GM21717 (cell line): ENCODE data around the gene PPBP.
"Not testable (repeated sequence)": the region's sequence is repeated elsewhere in the genome, so short reads cannot be mapped to it uniquely, and the experiment has no call there.

Source experiments
- ATAC-seq: cut with Tn5 transposase; IDR thresholded peaks from one replicate; pipeline ENCODE4 v1.9.1; 2021; ENCODE audit warnings: mild to moderate bottlenecking, moderate library complexity; ENCODE audit not compliant: unreplicated experiment

Gene PPBP

DNA sequence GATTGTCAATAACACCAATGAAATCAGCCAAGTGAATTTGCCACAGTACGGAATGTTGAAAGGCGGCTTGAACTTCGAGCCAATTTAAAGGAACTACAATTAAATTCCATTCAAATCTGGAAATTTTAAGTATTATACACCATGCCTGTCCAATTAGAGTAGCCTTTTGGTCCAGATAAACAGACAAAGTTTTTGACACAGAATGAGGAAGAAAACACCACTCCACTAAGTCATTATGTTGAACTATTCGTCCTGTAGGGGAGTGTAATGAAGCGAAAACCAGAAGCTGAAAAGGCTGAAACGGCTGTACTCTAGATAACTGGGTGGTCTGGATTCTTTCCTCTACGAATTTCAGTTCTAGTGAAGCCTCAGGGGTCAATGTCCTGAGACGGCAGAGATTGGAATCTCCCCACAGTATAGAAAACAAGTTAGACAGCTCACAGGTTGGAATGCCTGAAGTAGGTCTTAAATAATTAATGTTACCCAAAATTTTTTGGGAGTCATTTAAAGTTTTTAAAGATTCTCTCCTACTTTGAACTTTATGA is 37.5 kb downstream of the PPBP start:
- ATAC-seq, result not testable (repeated sequence)

DNA sequence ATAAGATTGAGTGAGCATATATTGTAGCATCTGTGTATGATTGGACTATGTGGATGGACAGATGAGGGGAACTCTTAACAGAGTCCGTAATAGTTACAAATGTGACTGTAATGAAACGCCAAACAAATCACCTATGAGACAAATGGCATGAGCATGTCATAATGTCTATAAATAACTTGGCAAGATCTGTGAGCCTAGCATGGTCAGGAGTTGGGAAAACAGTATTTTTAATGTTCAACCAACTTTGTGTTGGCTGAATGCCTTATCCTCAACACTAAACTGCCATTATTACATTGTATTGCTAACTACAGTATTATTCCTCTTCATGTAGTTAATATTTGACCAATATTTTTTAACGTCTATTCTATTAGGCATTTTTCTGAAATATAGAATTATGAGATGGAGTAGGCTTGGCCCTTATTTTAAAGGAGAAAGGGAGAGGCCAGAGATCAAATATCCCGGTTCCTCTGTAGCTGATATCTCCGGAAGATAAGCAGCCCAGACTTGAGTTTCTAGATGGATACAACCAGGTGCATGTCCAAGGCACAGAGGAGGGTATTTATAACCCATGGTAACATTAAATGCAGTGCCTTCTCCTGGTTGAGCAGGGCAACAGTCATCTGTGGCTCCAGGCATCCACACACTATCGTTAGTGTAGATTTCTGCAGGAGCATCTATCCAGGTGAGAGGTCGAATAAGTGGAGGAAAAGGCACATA is 38.8 kb downstream of the PPBP start:
- no peak for ATAC-seq

DNA sequence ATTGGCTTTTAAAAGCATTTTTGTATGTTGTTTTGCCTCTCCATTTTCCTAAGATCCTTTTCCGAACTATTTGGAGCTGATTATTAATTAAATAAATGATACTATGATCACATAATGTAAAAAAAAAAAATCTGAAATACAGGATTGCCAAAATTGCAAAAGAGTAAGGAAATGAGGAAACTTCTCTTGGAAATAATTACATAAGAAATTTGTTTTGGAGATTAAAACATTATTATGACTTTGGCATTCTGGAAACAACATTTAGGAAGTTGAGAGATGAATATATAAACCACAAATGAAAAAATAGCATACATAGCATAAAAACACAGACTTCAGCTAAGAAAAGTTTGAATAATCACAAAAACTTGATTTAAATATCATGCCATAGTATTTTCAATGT is 39.7 kb downstream of the PPBP start:
- ATAC-seq, result no peak

DNA sequence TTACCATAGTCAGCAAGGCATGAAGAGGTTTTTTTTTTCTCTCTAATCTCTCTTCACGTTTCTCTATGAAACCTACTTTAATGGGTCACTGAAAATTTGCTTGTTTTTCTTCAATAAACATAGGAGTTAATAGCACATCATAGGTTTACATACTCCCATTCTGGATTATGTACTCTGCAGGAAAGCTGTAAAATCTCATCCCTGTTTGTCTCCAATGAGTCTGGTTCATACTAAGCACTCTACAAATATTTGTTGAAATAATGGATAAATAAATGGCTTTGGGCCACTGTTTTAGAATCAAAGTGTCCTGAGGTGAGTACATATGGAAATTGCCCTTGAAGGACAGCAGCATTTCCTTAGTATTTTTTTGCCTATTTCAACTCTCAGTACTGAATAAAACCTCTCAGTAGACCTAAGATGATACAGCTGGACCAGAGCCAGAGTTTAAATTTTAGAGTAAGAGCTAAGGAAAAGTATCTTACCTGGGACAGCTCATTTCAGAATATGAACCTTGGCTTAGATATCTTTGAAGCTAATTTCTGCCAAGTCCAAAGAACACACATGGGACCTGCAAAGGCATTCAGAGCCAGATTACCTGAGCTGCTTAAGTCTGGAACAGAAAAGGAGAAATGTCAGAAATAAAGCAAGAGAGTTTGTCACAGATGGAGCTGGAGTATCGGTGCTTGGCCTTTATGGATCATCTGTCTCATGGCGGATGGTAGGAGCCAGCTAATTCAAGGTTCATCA is 40.6 kb downstream of the PPBP start:
- no peak for ATAC-seq

DNA sequence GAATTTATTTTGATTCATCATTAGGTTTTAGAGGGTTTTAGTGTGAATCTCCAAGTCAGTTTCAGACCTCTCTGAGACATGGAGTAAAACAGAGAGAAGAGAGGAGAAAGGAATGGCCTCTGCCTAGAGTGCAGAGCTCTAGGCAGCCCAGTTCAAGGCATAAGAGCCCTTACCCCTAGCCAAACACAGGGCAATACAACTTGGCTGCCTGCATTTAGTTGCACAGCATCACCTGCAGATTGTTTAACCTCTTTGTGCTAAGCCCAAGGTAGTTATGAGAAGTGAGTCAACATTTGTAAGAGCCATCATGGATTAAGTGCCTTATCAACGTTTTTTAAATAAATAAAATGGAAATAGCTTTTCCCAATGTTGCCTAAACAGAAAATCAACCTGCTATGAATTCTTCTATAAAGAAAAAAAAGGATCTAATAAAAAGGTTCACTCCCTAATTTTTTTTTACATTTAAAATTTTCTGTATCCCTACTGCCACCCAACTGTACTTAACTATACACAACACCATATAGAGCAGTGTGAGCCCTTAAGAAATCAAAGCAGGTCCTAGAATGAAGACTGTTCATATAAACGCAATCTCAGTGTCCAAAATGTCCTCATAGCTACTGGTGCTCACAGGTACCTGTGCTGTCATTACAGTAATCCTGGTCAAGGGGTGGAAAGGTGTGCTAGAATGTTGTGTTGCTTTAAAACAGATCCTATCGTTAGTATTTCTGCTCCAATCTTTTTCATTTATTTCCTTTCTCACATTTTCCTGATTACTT is 42.1 kb downstream of the PPBP start:
- ATAC-seq, result no peak

DNA sequence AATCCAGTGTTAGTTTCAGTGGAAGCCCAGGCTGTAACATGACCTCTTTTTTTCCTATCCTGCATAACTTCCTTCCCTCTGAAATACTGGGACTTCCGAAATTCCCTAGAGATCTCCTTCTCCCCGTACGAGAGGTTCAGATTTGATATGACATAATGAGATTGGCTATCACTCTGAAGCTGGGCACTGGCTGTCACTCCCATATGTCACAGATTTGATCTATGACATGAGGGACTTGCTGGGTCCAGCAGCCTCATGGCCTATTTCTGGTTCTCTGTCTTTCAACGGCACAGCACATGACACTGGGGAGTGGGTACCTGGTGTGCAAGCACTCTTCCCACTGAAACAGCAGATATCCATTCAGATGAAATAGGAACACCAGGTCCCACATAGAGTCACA is 42.9 kb downstream of the PPBP start:
- no peak for ATAC-seq

DNA sequence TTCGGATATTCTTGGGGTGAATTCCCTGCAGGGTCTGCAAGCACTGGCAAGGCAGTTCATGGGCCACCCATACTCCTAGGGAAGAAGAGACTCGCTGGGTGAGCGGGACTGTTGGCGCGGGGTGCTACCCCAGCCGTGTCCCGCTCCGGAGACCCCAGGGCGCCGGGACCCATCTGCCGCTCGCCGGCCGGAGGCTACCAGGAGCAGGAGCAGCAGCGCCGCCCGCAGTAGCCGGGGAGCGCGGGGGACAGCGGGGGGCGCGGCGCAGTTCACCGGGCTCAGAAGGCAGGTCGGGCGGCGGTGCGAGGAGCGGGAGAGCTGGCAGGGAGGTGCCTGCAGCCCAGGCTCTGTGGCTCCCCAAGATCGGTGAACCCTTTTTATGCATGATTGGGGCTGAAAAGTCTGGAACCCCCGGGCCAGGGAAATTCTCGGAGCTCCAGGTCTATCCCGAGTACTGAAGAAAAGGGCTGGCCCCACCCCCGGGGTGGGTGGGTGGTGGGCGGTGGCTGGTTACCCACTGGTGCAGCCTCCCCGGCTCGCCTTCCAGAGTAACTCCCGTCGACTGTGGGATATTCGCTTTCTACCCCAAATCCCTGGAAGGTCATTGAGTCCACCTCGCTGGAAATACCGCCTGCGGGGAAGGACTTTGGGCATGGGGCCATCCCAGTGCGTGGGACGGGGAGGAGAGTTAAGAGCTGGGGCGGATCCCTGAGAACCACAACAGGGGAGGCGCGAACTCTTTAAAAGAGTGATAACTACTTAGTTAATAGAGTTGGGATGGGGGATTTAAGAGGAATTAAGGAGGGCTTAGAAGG is 43.7 kb downstream of the PPBP start:
- no peak for ATAC-seq

DNA sequence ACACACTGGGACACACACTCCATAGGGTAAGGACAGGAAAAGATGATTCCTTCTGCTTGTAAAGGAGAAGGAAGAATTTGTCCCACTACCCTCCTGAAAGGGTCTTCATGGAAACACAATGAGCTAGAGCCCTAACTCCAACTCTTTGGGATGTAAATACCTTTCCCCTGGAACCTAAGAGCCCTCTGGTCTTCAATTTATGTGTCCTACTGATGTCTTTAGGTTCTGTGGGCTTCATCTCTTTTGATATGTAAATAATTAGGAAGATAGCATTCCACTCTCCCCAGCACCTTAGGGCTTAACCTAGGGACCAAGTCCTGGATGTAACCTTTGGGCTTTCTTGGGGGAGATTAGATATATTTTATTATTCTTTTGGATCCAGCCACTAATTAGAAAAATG is 44.4 kb downstream of the PPBP start:
- ATAC-seq, result no peak

DNA sequence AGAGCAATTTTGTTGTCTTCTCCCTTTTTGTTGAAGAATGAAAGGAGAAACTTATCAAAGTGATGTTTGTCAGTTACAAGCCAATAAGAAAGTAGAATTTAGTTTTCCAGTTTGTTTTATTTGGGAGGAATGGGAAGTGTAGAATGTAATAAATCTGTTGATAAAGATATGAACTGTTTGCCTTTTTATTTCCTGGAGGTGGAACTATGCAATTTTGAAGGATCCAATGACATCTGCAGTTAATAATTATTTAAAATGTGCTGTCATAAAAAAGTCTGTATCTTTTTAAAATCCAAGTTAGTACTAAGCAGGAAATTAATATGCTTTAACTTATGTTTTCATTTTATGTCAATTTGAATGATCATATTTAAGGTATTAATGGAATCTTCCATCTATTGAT is 51.0 kb downstream of the PPBP start:
- ATAC-seq, result no peak
